Measurements from ENCODE around the gene STEAP3.

DNA sequence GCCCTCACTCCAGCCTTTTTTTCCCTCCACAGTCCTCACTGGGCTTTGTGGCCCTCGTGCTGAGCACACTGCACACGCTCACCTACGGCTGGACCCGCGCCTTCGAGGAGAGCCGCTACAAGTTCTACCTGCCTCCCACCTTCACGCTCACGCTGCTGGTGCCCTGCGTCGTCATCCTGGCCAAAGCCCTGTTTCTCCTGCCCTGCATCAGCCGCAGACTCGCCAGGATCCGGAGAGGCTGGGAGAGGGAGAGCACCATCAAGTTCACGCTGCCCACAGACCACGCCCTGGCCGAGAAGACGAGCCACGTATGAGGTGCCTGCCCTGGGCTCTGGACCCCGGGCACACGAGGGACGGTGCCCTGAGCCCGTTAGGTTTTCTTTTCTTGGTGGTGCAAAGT is 39.4 kb downstream of the STEAP3 start:
- TF ChIP-seq, protein P1, sequence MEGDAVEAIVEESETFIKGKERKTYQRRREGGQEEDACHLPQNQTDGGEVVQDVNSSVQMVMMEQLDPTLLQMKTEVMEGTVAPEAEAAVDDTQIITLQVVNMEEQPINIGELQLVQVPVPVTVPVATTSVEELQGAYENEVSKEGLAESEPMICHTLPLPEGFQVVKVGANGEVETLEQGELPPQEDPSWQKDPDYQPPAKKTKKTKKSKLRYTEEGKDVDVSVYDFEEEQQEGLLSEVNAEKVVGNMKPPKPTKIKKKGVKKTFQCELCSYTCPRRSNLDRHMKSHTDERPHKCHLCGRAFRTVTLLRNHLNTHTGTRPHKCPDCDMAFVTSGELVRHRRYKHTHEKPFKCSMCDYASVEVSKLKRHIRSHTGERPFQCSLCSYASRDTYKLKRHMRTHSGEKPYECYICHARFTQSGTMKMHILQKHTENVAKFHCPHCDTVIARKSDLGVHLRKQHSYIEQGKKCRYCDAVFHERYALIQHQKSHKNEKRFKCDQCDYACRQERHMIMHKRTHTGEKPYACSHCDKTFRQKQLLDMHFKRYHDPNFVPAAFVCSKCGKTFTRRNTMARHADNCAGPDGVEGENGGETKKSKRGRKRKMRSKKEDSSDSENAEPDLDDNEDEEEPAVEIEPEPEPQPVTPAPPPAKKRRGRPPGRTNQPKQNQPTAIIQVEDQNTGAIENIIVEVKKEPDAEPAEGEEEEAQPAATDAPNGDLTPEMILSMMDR (IDR thresholded peaks at IDR 0.05), result no peak
- no peak for TF ChIP-seq POLR2A (IDR thresholded peaks at IDR 0.05)
- no peak for TF ChIP-seq EP300 (IDR thresholded peaks at IDR 0.05)
